Colonic mucosa (tissue), 4 donors: ENCODE measurements around the gene WDR44. TPM values are rescaled to one million over a fixed set of nuclear protein-coding genes. Genes with fewer than 3 reads are reported as not detected.
"Not testable (repeated sequence)": the region's sequence is repeated elsewhere in the genome, so short reads cannot be mapped to it uniquely, and the experiment has no call there.

Experiments used
- DNase-seq: peaks from one replicate; pipeline ENCODE4 v3.0.0-alpha.2; 2020
- H3K27ac ChIP-seq: fragments of 200-600 bp; one replicate; pipeline ENCODE4 v1.8.0; 2021
- H3K27me3 ChIP-seq: fragments of 200-600 bp; one replicate; pipeline ENCODE4 v1.8.0; 2021
- H3K36me3 ChIP-seq: fragments of 200-600 bp; one replicate; pipeline ENCODE4 v1.8.0; 2021
- H3K4me1 ChIP-seq: fragments of 200-600 bp; one replicate; pipeline ENCODE4 v1.8.0; 2021; ENCODE audit warnings: mild to moderate bottlenecking
- H3K4me3 ChIP-seq: fragments of 200-600 bp; one replicate; pipeline ENCODE4 v1.8.0; 2021
- H3K9ac ChIP-seq, 2 donors: one replicate each; pipeline ENCODE4 v1.7.0; 2013; ENCODE audit warnings: control low read depth in 2 of 2, low read depth in 2 of 2, low read length in 2 of 2
- H3K9me3 ChIP-seq: fragments of 200-600 bp; one replicate; pipeline ENCODE4 v1.8.0; 2021
- intact Hi-C: fragments of 100-400 bp; cut with DNase I; formaldehyde crosslinking; loops from one replicate; pipeline ENCODE4 v1.14.1; 2022
- total RNA-seq, 2 donors: library from RNA; stranded (reverse); fragmentation: NEBNext Ultra II Directional in 1 of 2; extraction: Animal tissue kit (Norgen Biotek cat#: 25700) in 1 of 2; gene quantifications; one replicate each; pipeline ENCODE4 v1.2.1, GENCODE V29; 2021
- TF ChIP-seq, protein P1 (sequence below): fragments of 200-600 bp; IDR thresholded peaks from one replicate; pipeline ENCODE4 v1.8.0; 2022; ENCODE audit warnings: antibody characterized with exemption, mild to moderate bottlenecking
- donor health status: healthy.
- donor health status: DM: no; HTN: no; CAD: no.
- donor health status: DM: no; HTN: no; CAD: no.

Gene WDR44
- total RNA-seq, 2 donors from 2014 or later, result 8.0 to 13.4 TPM

DNA sequence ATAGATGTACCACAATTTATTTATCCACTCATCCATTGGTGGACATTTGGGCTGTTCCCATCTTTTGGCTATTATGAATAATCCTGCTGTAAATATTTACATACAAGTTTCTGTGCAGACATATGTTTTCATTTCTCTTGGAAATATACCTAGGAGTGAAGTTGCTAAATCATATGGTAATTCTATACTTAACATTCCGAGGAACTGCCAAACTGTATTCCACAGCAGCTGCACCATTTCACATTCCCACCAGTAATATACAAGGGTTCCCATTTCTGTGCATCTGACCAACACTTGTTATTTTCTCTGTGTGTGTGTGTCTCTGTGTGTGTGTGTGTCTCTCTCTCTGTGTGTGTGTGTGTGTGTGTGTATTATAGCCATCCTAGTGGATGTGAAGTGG lies 134.3 kb downstream of the WDR44 start:
- DNase-seq, result no peak
- Histone ChIP-seq H3K9ac (no peak overlapping the region), H3K36me3 (no peaks in the 10 kb centered on the region), H3K4me3 (no peak overlapping the region), H3K4me1 (no peaks in the 10 kb centered on the region), H3K27ac (no peak overlapping the region), H3K27me3 (no peaks in the 10 kb centered on the region), H3K9me3 (no peaks in the 10 kb centered on the region)
- TF ChIP-seq, protein P1, sequence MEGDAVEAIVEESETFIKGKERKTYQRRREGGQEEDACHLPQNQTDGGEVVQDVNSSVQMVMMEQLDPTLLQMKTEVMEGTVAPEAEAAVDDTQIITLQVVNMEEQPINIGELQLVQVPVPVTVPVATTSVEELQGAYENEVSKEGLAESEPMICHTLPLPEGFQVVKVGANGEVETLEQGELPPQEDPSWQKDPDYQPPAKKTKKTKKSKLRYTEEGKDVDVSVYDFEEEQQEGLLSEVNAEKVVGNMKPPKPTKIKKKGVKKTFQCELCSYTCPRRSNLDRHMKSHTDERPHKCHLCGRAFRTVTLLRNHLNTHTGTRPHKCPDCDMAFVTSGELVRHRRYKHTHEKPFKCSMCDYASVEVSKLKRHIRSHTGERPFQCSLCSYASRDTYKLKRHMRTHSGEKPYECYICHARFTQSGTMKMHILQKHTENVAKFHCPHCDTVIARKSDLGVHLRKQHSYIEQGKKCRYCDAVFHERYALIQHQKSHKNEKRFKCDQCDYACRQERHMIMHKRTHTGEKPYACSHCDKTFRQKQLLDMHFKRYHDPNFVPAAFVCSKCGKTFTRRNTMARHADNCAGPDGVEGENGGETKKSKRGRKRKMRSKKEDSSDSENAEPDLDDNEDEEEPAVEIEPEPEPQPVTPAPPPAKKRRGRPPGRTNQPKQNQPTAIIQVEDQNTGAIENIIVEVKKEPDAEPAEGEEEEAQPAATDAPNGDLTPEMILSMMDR, result no peak
- intact Hi-C loops, result no loop called here

DNA sequence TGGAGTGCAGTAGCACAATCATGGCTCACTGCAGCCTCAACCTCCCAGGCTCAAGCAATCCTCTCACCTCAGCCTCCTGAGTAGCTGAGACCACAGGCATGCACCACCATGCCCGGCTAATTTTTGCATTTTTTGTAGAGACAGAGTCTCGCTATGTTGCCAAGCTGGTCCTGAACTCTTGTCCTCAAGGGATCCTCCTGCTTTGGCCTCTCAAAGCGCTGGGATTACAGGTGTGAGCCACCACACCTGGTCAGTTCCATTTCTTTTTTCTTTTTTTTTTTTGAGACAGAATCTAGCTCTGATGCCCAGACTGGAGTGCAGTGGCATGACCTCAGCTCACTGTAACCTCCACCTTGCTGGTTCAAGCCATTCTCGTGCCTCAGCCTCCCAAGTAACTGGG lies 136.5 kb downstream of the WDR44 start:
- H3K4me3 ChIP-seq, H3K4me1 ChIP-seq, H3K36me3 ChIP-seq, DNase-seq, H3K9ac ChIP-seq, H3K27ac ChIP-seq, H3K27me3 ChIP-seq, intact Hi-C loops, H3K9me3 ChIP-seq: not testable (repeated sequence)

DNA sequence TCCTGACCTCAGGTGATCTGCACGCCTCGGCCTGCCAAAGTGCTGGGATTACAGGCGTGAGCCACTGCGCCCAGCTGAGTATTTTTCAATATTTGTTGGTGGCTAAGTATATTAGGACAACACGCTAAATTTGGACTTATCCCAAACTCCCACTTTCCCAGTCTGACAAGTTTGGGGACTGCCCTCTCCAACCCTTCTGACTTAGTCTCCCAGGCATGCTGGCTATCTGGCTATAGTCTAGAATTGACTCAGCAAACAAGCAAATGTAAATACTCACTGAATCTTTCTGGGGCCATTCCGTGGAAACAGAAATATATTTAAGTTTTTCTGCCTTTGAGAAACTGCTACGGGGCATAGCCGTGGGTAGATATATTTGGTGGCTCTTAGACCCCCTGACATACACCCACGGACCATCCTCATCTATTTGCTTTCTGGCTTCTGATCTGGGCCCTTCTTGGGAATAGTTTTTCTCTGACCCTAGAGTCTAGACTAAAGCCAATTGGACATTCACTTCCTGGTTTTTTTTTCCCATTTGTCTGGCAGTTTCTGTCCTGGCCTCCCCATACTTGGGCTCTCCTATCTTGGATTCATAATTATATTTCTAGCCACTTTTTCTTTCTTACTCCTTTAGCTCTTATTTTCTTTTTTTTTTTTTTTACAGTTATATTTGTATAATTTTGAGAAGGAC lies 138.5 kb downstream of the WDR44 start:
- no peaks in the 10 kb centered on the region for H3K36me3 ChIP-seq
- H3K4me3 ChIP-seq, result no peak overlapping the region
- TF ChIP-seq, protein P1, result no peak
- H3K9me3 ChIP-seq, result no peaks in the 10 kb centered on the region
- no peaks in the 10 kb centered on the region for H3K27me3 ChIP-seq
- no peak overlapping the region for H3K9ac ChIP-seq
- H3K27ac ChIP-seq, result no peak overlapping the region
- DNase-seq, result no peak
- H3K4me1 ChIP-seq, result no peaks in the 10 kb centered on the region
- intact Hi-C loops, result no loop called here

DNA sequence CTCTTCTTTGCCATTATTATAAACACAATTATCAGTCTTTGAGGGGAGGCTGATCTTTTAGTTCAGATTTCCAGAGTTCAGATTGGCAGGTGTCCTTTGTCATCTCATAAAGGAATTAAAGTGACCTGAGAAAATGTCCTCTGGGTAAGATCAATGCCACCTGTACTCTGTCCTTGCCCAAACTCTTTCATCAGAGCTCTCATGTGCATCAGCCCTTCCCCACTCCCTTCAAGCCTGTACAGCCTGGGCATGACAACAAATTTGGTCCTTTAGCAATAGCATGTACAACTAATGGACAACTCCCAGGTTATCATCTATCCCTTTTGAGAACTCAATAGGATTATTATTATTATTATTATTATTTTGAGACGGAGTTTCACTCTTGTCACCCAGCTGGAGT lies 140.8 kb downstream of the WDR44 start:
- H3K27me3 ChIP-seq, H3K36me3 ChIP-seq, H3K9ac ChIP-seq, intact Hi-C loops, H3K4me3 ChIP-seq, H3K27ac ChIP-seq, H3K9me3 ChIP-seq, H3K4me1 ChIP-seq, DNase-seq: not testable (repeated sequence)

DNA sequence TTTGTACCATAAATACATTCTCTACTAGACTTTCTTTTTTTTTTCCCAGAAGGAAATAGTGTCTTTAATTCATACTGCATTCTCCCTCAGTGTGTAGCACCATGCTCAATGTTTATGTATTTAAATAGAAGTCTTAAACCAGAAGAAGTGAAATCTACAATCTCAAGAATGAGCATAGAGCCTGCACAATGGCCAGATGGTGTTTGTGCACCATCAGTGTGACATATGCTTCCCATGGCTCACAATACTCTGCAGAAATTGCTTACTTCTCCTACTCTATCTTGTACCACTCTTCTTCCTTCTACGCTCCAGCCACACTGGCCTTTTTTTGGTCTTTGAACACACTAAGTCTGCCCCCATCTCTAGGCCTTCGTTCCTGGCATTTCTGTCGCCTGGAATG lies 147.1 kb downstream of the WDR44 start:
- no peaks in the 10 kb centered on the region for H3K27me3 ChIP-seq
- DNase-seq, result no peak
- H3K9me3 ChIP-seq, result no peaks in the 10 kb centered on the region
- no peak overlapping the region for H3K4me3 ChIP-seq
- TF ChIP-seq, protein P1, result no peak
- H3K27ac ChIP-seq, result no peak overlapping the region
- no peak overlapping the region for H3K9ac ChIP-seq
- H3K4me1 ChIP-seq, result no peaks in the 10 kb centered on the region
- intact Hi-C loops, result no loop called here
- no peaks in the 10 kb centered on the region for H3K36me3 ChIP-seq

DNA sequence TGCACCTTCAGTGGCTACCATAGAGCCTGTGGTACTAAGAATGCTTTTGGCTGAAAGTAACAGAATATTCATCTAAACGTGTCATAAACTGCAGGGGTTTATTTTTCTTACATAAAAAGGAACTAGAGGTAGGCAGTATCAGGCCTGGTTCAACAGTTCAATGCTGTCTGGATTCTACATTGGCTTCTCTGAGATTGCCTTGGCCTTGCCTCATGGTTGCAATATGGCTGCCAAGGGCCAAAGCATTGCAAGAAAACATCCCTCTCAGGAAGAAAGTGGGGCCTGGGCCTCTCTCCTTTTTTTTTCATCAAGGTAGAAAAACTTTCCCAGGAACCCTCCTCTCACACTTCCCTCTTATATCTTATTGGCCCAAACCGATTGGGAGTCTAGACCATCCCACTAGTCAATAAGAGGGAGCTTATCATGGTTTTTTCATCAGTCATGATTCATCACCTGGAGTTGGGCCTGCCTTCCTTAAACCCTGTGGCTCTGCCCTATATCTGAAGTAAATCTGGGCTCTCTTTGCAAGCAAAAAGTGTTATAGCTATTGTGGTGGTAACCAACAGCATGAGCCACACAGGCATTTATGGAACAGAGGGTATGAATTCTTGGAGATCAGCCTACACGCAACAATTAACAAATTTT lies 147.9 kb downstream of the WDR44 start:
- H3K36me3 ChIP-seq, result no peaks in the 10 kb centered on the region
- H3K27me3 ChIP-seq, result peaks cover 4% of the 10 kb centered on the region
- H3K9me3 ChIP-seq, result no peaks in the 10 kb centered on the region
- no peak for DNase-seq
- H3K4me3 ChIP-seq, result no peak overlapping the region
- TF ChIP-seq, protein P1, result no peak
- H3K27ac ChIP-seq, result no peak overlapping the region
- intact Hi-C loops, result no loop called here
- no peaks in the 10 kb centered on the region for H3K4me1 ChIP-seq
- no peak overlapping the region for H3K9ac ChIP-seq
